ENCODE measurements around the gene CYBC1.
A peak's percentile ranks its signal among the peaks of the same experiment; 100 is the strongest.
"Not testable (repeated sequence)": the region's sequence is repeated elsewhere in the genome, so short reads cannot be mapped to it uniquely, and the experiment has no call there.

The CYBC1 gene

GRCh38 chr17:82475458-82475857 is 24.9 kb upstream of the CYBC1 start:
- no peak for DNase-seq

DNA sequence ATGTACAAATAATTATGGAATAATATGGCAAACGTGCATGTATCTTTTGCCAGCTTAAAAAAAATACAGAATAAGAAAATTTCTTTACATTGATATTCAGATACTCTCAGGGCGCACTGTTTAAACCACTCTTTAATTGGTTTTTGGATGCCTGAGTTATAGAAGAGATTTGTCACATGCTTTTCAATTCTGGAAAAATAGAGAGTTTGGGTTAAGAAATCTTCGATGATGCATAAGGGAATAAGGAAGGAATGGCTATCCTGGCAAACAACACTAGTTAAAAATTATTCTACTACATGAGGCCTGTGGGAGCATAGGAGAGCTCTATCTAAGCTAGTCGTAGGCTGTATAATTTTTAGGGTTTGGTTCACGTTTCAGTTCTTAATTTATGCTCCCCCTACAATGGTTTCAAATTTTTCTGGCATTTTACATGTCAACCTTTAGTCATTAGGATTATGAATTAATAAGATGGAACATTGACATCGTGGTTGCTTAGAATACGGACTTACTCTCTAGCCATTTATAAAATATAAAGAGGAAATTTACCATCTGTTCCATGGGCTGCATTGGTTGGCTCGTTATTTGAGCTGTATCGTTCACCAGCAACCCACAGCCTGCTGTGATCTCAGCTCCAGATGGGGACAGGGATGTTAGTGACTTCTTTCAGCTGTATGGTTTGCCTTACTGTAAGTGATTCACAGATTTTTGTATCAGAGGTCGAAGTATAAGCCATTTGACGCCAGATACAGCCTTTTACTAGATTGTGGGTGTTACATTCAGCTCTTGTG is 23.9 kb upstream of the CYBC1 start:
- DNase-seq: no peak

DNA sequence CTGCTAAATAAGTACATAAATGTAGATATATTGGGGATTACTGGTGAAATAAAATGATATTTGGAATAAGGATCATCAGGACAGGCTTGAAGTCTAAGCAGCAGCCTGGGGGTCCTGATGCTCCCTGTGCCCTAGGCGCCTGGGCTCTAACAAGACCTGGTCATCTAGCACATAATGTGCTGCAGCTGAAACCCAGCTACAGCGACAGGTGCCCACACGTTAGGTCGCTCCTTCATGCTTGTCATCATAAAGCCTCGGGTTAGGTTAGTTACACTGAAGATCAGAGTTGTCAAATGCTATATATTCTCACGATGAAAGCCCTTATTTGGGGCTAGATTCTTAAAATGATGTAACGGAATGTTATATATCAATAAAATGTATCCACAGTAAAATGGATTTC is 19.5 kb upstream of the CYBC1 start:
- DNase-seq: no peak

DNA sequence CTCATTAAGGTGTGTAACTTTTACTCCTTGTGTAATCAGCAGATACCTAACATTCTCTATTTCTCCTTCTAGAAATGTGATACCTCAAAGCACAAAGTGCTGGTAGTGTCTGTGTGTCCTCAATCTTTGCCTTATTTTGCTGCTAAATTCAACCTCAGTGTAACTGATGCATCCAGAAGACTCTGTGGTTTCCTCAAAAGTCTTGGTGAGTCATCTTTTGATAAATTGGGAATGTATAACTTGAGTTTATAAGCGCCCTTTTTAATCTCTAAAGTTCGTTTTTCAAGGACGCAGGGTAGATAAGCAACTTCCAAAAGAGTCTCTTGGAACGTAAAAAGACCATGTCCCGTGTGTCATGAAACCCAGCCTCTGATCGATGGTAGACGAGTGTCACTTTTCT is 18.1 kb upstream of the CYBC1 start:
- DNase-seq: no peak

DNA sequence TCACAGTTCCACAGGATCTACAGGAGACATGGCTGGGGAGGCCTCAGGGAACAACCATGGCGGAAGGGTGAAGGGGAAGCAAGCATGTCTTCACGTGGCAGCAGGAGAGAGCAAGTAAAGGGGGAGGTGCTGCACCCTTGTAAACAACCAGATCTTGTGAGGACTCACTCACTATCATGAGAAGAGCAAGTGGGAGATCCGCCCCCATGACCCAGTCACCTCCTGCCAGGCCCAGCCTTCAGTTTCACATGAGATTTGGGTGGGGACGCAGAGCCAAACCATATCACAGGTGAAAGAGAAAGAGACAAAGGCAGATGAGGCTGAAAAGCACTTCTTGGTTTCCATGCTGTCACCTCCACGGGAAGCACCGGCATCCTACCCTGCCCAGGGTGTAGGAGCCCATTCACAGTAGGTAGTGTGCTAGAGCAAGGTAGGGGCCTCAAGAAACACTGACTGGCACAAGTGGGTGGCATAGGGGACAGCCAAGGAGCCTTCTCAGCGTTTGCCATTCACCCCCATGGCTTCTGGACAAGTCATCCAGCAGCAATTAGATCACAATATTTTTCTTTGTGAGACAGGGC is 14.6 kb upstream of the CYBC1 start:
- DNase-seq: no peak

- DNase-seq: no peak
Observed at GRCh38 chr17:82464567-82464929, 14.0 kb upstream of the CYBC1 start.

DNA sequence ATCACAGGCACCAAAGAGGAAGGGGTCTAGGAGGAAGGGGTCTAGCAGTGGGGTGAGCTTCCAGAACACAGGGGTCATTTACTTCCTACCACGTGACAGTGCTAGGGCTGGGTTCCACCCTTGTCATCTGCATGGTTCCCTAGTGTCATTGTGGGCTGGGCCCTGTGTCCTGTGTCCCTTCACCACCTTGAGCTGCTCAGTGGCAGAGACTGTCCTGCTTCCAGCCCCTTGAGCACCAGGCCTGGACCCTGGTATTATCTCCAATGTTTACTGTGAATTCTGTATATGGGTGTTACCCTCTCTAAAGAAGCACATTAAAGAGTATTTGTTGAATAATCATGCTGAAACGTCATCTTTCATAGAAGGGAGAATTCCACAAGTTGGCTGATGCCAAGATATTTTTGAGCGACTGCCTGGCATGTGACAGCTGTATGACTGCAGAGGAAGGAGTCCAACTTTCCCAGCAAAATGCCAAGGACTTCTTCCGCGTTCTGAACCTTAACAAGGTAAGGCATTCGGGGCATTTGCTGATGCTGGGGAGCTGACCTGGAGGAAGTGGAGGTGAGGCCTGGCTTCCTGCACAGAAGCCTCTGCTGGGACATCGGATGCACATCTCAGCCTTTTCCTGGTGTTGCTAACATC is 13.5 kb upstream of the CYBC1 start:
- DNase-seq: no peak

DNA sequence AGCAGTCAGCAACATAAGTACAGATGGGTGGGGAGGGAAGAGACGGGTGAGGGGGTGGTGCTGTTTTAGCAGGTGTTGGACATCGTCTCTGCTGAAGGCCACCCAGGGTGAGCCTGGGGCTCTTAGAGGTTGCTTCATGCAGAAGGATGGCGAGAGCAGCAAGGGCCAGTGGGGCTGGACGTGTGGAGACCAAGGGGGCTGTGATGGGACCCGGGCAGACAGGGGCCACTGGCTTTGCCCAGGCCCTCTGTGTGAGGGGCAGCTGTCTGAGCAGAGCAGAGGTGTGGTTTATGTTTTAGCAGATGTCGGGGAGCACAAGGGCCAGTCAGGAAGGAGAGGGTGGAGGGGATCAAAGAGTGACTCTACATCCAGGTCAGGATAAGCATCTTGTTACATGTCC is 12.8 kb upstream of the CYBC1 start:
- DNase-seq: no peak

DNA sequence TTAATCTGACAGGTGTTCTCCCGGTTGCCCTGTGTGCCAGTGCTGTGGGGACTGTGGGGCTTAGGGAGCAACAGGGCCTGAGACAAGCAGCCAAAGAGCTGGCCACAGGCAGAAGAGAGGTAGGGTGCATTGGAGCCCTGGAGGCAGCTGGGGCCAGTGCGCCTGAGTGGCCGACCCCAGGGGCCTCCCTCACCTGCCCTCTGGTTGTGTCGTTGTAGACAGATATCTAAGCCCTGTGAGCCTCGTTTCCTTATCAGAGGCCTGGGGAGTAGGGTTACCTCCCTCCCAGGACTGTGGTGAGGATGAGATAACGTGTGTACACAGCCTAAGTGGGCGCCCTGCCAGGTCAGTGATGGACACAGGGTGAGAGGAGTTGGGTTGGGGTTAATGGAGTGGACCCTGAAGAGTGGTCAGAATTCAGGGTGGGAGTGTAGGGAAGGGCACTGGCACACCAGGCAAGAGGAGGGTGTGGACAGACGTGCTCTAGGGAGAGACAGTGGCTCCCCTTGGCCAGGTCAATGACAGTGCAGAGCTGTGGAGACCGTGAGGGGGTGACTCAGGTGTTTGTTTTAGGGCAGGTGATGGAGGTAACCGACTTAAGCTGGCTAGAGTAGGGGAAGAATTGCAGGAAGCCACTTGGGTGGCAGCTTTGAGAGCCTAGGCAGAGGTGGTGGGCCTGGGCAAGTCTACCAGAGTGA is 11.4 kb upstream of the CYBC1 start:
- DNase-seq: no peak

DNA sequence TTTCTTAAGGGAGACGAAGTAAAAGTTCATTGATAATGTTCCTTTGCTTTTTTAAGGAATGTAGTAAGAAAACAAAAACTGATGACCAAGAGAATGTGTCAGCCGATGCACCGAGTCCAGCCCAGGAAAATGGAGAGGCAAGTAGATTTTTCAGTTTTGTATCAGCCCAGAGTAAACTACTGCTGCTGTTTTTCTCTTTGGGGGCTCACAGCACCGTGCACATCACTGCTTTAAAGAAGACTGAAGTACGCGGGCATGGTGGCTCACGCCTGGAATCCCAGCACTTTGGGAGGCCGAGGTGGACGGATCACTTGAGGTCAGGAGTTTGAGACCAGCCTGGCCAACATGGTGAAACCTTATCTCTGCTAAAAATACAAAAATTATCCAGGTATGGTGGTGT is 9.4 kb upstream of the CYBC1 start:
- DNase-seq: not testable (repeated sequence)

DNA sequence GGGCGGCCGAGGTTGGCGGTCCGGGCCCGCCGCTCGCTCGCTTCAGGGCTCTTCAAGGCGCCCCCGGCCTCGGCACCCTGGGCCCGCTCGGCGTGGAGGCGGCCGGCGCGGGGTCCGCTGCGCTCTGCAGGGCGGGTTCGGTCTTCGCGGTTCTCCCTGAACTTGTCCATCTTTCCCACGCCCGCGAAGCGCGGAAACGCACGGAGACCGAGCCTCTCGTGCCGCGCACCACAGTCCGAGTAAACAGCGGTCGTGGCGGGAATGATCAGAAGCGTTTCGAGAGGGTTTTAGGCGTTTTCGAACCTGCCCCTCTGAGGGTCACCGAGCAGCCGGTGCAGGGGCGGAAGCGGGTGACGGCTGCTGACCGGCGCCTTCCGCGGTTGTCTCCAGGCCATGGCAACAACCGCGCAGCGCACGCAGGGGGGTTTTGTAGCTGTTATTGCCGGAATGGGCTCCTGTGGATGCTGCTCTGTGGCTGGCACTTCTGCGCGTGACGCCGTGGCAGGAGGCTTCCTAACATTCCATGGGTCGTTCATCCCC is 8.4 kb upstream of the CYBC1 start:
- DNase-seq: no peak

DNA sequence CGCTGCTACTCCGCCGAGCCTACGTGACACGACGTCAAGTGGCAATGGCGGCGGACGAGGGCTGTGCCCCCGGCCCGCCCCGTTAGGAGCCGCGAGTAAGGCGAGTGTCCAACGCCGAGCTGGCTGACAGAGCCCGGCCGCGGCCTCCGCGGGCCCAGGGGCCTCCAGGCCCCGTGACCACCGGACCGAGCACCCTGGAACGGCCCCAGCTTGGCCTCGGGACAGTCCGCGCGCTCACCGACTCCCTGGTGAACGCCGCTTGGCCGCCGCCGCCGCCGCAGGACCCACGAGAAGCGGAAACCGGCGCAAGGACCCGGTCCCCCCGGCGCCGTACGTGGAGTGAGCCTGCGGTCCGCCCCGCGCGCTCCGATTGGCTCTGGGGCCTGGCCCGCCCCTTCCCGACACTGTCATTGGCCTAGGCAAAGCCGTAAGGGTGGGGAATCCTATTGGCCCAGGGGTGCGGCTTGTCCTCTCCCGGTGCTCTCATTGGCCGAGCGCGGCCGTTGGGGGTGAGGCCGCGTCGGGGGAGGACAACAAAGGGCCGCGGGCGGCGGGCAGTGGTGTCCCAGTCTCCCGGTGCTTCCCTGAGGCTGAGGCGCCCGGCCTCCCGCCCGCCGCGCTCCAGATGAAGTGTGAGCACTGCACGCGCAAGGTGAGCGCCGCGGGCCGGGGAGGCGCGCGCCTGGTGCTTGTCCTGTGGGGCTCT is 7.8 kb upstream of the CYBC1 start, which contains the start of gene NARF:
Gene NARF, plus strand, starts transcription at position 563 of the 706 bp plus-strand sequence. Its CDS starts 63 bp downstream, at position 626.
- peak; percentile 89 for DNase-seq

- DNase-seq: no peak
Observed at GRCh38 chr17:82457929-82458178, 7.3 kb upstream of the CYBC1 start.

- DNase-seq: no peak
Observed at GRCh38 chr17:82457073-82457928, 6.7 kb upstream of the CYBC1 start.

GRCh38 chr17:82453706-82454105 is 3.2 kb upstream of the CYBC1 start:
- not testable (repeated sequence) for DNase-seq

DNA sequence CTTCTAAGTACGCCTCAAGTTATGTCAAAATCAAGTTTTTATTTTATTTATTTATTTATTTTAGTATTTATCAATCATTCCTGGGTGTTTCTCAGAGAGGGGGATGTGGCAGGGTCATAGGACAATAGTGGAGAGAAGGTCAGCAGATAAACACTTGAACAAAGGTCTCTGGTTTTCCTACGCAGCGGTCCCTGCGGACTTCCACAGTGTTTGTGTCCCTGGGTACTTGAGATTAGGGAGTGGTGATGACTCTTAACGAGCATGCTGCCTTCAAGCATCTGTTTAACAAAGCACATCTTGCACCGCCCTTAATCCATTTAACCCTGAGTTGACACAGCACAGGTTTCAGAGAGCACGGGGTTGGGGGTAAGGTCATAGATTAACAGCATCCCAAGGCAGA is 2.6 kb upstream of the CYBC1 start:
- not testable (repeated sequence) for DNase-seq

- no peak for DNase-seq
Observed at GRCh38 chr17:82452162-82452561, 1.6 kb upstream of the CYBC1 start.

GRCh38 chr17:82449883-82450356 is 632 bp downstream of the CYBC1 start:
- DNase-seq: peak; percentile 24

DNA sequence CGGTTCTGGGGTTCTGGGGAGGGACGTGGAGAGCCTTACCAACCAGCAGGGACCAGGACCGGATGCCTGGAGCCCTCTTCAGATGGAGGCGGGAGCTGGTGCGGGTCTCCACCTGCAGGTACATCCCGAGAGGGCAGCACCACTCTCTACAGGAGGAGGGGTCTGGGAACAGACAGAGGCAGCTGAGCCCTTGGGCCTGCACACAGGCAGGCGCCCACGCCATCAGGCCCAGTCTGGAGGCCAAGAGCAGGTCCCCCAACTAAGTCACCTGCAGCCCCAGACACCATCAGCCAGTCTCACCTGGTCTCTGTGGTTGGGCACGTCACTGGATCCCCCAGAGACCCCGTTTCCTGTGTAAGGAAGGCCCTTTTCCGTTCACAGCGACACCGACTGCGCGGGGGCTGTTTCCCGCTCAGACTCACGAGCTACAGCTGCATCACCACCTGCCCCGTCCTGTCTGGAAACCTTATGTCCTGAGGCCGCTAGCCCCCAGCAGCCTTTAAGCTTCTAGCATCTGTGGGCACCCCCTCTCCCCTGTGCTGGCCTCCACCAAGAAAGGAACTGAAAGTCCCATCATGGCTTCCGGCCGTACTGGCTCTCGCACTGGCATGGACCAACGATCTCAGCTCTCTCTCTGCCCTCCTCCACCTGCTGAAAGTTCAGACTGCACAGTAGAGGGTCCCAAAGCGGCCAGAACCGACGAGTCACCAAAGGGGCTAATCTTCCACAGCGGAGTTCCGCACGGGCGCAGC is 1.2 kb downstream of the CYBC1 start:
- peak; percentile 53 for DNase-seq

GRCh38 chr17:82447876-82448275 is 2.7 kb downstream of the CYBC1 start:
- DNase-seq: no peak

DNA sequence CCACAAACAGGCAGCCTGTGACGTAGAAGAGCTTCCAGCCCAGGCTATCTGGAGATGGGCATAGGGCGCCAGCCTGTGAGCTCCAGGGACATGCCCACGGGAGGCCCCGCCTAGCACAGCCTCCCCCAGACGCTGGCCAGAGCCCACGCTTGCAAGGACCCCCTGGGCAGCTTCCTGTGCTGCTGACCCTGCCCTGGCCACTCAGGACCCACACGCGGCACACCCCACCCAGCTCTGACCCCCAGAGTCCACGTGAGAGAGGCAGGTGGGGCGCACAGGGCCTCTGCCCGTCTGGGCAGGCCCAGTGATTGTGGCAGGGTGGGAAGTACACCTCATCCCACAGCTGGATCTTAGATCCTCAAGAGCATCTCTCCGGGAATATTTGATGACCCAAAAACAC is 3.9 kb downstream of the CYBC1 start:
- DNase-seq: no peak

All from activated T-cell treated with anti-CD3 and anti-CD28 coated beads for 4 hours (primary cell).